ENCODE results near the gene WSB1. TPM values are rescaled to one million over a fixed set of nuclear protein-coding genes. Genes with fewer than 3 reads are reported as not detected.

Gene WSB1
- total RNA-seq, 4 donors from 2014 or later, result 74.2 to 200 (median 133) TPM

DNA sequence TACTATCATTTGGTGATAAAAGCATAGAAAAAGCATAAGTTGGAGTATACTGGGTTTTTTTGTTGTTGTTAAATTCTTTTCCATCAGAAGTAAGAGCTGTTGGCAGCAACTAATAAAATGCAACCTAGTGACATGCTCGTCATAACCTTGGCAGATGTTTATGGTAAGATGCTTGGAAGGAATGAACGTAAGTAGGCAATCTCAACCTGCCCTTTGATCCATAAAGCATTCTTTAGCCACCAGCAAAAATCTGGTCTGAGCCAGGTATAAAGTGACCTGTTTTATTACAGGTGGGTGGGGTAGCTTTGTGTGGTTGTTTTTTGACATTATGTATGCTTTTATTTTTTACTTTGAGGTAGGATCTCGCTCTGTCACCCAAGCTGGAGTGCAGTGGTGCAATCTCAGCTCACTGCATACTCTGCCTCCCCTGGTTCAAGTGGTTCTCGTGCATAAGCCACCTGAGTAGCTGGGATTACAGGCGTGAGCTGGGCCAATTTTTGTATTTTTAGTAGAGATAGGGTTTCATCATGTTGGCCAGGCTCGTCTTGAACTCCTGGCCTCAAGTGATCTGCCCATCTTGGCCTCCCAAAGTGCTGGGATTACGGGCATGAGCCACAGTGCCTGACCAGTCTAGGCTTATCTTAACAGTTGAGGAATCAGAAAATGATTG, 22.0 kb downstream of the WSB1 start:
- ATAC-seq, result no peak
- no peaks in the 10 kb centered on the region for H3K27me3 ChIP-seq
- 52 to 57% methylated on average over 5 of the region's 7 CpGs for whole genome bisulfite sequencing, 2 donors (ENCODE audit: low coverage in 1 of 2)
- H3K9me3 ChIP-seq, result no peaks in the 10 kb centered on the region
- TF ChIP-seq POLR2A (IDR thresholded peaks at IDR 0.05), result no peak
- TF ChIP-seq, protein P1, sequence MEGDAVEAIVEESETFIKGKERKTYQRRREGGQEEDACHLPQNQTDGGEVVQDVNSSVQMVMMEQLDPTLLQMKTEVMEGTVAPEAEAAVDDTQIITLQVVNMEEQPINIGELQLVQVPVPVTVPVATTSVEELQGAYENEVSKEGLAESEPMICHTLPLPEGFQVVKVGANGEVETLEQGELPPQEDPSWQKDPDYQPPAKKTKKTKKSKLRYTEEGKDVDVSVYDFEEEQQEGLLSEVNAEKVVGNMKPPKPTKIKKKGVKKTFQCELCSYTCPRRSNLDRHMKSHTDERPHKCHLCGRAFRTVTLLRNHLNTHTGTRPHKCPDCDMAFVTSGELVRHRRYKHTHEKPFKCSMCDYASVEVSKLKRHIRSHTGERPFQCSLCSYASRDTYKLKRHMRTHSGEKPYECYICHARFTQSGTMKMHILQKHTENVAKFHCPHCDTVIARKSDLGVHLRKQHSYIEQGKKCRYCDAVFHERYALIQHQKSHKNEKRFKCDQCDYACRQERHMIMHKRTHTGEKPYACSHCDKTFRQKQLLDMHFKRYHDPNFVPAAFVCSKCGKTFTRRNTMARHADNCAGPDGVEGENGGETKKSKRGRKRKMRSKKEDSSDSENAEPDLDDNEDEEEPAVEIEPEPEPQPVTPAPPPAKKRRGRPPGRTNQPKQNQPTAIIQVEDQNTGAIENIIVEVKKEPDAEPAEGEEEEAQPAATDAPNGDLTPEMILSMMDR (IDR thresholded peaks at IDR 0.05), result no peak
- TF ChIP-seq EP300 (IDR thresholded peaks at IDR 0.05), result no peak
- no peak for TF ChIP-seq POLR2AphosphoS5 (IDR thresholded peaks at IDR 0.05)
- H3K36me3 ChIP-seq, result peaks cover 8 to 84% of the 10 kb centered on the region in 2 donors
- H3K4me3 ChIP-seq, result no peak overlapping the region
- peak overlapping the region; percentile 81 to 85 (median 82) for H3K27ac ChIP-seq
- H3K4me1 ChIP-seq, result peaks cover 10 to 65% (median 18%) of the 10 kb centered on the region in 3 donors

DNA sequence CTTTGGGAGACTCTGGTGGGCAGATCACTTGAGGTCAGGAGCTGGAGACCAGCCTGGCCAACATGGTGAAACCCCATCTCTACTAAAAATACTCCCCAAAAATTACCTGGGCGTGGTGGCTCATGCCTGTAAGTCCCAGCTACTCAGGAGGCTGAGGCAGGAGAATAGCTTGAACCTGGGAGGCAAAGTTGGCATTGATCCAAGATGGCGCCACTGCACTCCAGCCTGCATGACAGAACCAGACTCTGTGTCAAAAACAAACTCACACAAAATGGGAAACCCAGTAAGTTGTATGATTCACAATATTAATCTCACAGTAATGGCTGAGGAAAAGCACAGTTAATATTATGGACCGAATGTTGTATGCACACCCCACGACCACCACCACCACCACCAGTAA, 24.3 kb downstream of the WSB1 start:
- peak overlapping the region in 3 of 4 donors; percentile 5 to 85 (median 74) for H3K27ac ChIP-seq
- peak; percentile 33 for TF ChIP-seq POLR2AphosphoS5 (IDR thresholded peaks at IDR 0.05)
- TF ChIP-seq EP300 (IDR thresholded peaks at IDR 0.05), result no peak
- no peaks in the 10 kb centered on the region for H3K9me3 ChIP-seq
- H3K4me1 ChIP-seq, result peaks cover 10 to 78% (median 21%) of the 10 kb centered on the region in 3 donors
- H3K4me3 ChIP-seq, result no peak overlapping the region
- no peaks in the 10 kb centered on the region for H3K27me3 ChIP-seq
- ATAC-seq, result no peak
- 68 to 86% methylated on average over 2 to 3 of the region's 4 CpGs for WGBS, 2 donors (ENCODE audit: low coverage in 1 of 2)
- H3K36me3 ChIP-seq, result peaks cover 0 to 61% of the 10 kb centered on the region in 2 donors

DNA sequence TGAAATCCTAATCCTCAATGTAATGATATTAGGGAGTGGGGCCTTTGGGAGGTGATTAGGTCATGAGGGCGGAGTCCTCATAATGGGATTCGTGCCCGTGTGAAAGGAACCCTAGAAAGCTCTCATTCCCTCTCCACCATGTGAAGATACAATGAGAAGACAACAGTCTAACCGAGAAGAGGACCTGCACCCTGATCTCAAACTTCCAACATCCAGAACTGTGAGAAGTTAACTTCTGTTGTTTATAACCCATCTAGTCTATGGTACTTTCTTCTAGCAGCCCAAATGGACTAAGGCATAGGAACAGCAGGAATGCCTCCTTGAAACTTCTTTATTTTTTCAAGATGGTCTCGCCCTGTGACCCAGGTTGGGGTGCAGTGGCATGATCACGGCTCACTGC, 24.7 kb downstream of the WSB1 start:
- TF ChIP-seq POLR2AphosphoS5 (IDR thresholded peaks at IDR 0.05) (no peak), POLR2A (IDR thresholded peaks at IDR 0.05) (no peak), EP300 (IDR thresholded peaks at IDR 0.05) (no peak)
- TF ChIP-seq, protein P1 (IDR thresholded peaks at IDR 0.05), result no peak
- no peak overlapping the region for H3K4me3 ChIP-seq
- no peaks in the 10 kb centered on the region for H3K27me3 ChIP-seq
- H3K27ac ChIP-seq, result peak overlapping the region in 3 of 4 donors; percentile 5 to 85 (median 74)
- WGBS, 2 donors (ENCODE audit: low coverage in 1 of 2), result 87 to 96% methylated on average over 3 to 6 of the region's 6 CpGs
- H3K4me1 ChIP-seq, result peaks cover 10 to 80% (median 23%) of the 10 kb centered on the region in 3 donors
- no peaks in the 10 kb centered on the region for H3K9me3 ChIP-seq
- ATAC-seq, result no peak
- peaks cover 0 to 57% of the 10 kb centered on the region in 2 donors for H3K36me3 ChIP-seq

DNA sequence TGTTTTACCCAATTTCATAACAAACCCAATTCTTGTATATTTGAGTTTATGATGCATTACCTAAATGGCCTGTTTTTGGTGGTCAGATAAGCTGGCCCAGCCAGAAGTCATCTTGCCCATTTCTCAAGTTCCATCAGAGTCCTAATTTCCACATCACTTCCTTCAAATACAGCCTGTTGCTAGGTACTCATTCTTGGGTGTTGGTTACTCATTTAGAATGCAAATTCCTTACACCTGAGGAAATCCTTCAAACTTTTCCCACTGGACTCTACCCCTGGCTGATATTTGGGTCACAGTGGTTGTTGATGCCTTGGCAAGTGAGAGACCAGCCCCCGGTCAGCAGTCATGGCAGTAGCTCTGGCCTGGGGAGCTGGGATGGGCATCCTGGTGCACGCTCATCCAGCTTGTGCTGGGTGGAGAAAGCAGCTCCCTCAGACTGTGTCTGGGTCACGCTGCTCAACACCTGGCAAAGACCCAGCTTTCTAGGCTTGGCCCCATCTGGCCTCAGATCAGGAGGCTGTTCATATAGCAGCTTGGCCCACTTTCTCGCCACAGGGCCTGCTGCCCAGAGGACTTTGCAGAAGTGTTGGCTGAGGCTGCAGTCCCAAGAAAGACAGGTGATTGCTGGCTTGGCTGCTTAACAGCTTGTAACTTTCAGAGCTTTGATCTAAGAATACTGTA, 25.8 kb downstream of the WSB1 start:
- H3K9me3 ChIP-seq, result no peaks in the 10 kb centered on the region
- TF ChIP-seq POLR2AphosphoS5 (IDR thresholded peaks at IDR 0.05), result peak; percentile 85
- TF ChIP-seq EP300 (IDR thresholded peaks at IDR 0.05), result no peak
- ATAC-seq, result peak; percentile 75
- WGBS, 2 donors (ENCODE audit: low coverage in 1 of 2), result 23% methylated on average over 2 of the region's 4 CpGs; no CpG with 5 or more reads in 1 of the 2 donors
- peaks cover 14 to 82% (median 32%) of the 10 kb centered on the region in 3 donors for H3K4me1 ChIP-seq
- H3K27ac ChIP-seq, result peak overlapping the region; percentile 54 to 85 (median 68)
- H3K36me3 ChIP-seq, result peaks cover 0 to 46% of the 10 kb centered on the region in 2 donors
- no peaks in the 10 kb centered on the region for H3K27me3 ChIP-seq
- no peak overlapping the region for H3K4me3 ChIP-seq

DNA sequence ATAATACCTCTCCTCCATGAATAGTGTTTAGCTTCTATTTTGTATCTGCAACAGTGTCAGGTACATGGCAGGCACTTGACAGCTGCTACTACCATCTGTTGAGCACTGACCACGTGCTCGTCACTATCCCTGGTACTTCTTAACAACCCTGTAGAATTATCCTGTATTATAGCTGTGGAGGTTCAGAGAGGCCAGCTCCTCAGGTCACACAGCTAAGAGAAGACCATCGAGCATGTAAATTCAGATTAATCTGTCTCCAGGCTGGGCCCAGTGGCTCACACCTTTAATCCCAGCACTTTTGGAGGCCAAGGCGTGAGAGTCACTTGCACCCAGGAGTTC, 26.3 kb downstream of the WSB1 start:
- Histone ChIP-seq H3K4me1 (peaks cover 14 to 82% (median 31%) of the 10 kb centered on the region in 3 donors), H3K27me3 (no peaks in the 10 kb centered on the region), H3K9me3 (no peaks in the 10 kb centered on the region), H3K4me3 (no peak overlapping the region), H3K27ac (peak overlapping the region; percentile 37 to 85 (median 68)), H3K36me3 (peaks cover 0 to 41% of the 10 kb centered on the region in 2 donors)
- 10 to 20% methylated on average over 2 to 3 of the region's 4 CpGs for WGBS, 2 donors (ENCODE audit: low coverage in 1 of 2)
- no peak for ATAC-seq
- TF ChIP-seq, protein P1 (IDR thresholded peaks at IDR 0.05), result no peak
- TF ChIP-seq POLR2A (IDR thresholded peaks at IDR 0.05), result no peak
- no peak for TF ChIP-seq POLR2AphosphoS5 (IDR thresholded peaks at IDR 0.05)
- TF ChIP-seq EP300 (IDR thresholded peaks at IDR 0.05), result no peak

All from gastroesophageal sphincter (tissue), 4 donors.